SK-N-SH (cell line): ENCODE results near the gene SPRR1A. TPM values are rescaled to one million over a fixed set of nuclear protein-coding genes. Genes with fewer than 3 reads are reported as not detected.

Experiments used
- CTCF ChIA-PET: fragments of 300-600, 350-600 bp; formaldehyde crosslinking; extraction: SDS; loops from one replicate; lab custom pipeline; 2021; lab: Yijun Ruan, JAX
- POLR2A ChIA-PET: fragments of 350-600 bp; sonication (Branson Sonifier 250); formaldehyde crosslinking; extraction: SDS; loops from one replicate; lab custom pipeline; 2020; ENCODE audit warnings: antibody characterized with exemption, inconsistent platforms; lab: Yijun Ruan, JAX
- DNase-seq: peaks from one replicate; pipeline ENCODE4 v3.0.0; 2012
- H2AFZ ChIP-seq: fragments of 200-600 bp; sonication (generic); 2 replicates; pipeline ENCODE4 v1.8.1; 2016; ENCODE audit warnings: antibody characterized with exemption, mild to moderate bottlenecking, low read depth
- H3F3A ChIP-seq: fragments of 200-600 bp; sonication (generic); replicated peaks from 2 replicates; pipeline ENCODE3; 2016; ENCODE audit warnings: antibody characterized with exemption, mild to moderate bottlenecking; ENCODE audit not compliant: insufficient read depth
- H3K27ac ChIP-seq, 2 experiments: fragments of 200-500 bp in 1 of 2; fragments of 200-600 bp in 1 of 2; sonication (Bioruptor generic) in 1 of 2; sonication (generic), shearing (Covaris generic) in 1 of 2; 2 replicates each; pipeline versions ENCODE4 v1.5.1 to v1.6.1; 2014 to 2016; ENCODE audit warnings: low read depth in 2 of 2, inconsistent platforms in 1 of 2, low read length in 1 of 2, mild to moderate bottlenecking in 1 of 2, mixed read lengths in 1 of 2
- H3K27me3 ChIP-seq: fragments of 200-600 bp; sonication (generic), shearing (Covaris generic); 2 replicates; pipeline ENCODE4 v1.6.1; 2016; ENCODE audit warnings: mixed run types; ENCODE audit not compliant: insufficient read depth
- H3K36me3 ChIP-seq, 2 experiments: fragments of 200-500 bp in 1 of 2; fragments of 200-600 bp in 1 of 2; sonication (Bioruptor generic) in 1 of 2; sonication (generic) in 1 of 2; replicated peaks in 1 of 2; 2 replicates each; pipeline versions ENCODE3 to v1.5.1; 2014 to 2016; ENCODE audit warnings: low read length in 1 of 2, mild to moderate bottlenecking in 1 of 2; ENCODE audit not compliant: insufficient read depth in 2 of 2, control insufficient read depth in 1 of 2
- H3K4me1 ChIP-seq, 2 experiments: fragments of 200-500 bp in 1 of 2; fragments of 200-600 bp in 1 of 2; sonication (Bioruptor generic) in 1 of 2; sonication (generic), shearing (Covaris generic) in 1 of 2; 2 replicates each; pipeline versions ENCODE4 v1.5.1 to v1.6.1; 2014 to 2016; ENCODE audit warnings: low read depth in 1 of 2, low read length in 1 of 2, mixed run types in 1 of 2; ENCODE audit not compliant: insufficient read depth in 2 of 2, control insufficient read depth in 1 of 2
- H3K4me2 ChIP-seq: fragments of 200-600 bp; sonication (generic), shearing (Covaris generic); 2 replicates; pipeline ENCODE4 v1.6.1; 2017; ENCODE audit warnings: mixed run types
- H3K4me3 ChIP-seq, 2 experiments: fragments of 200-500 bp in 1 of 2; fragments of 200-600 bp in 1 of 2; sonication (Bioruptor generic) in 1 of 2; sonication (generic), shearing (Covaris generic) in 1 of 2; 2 replicates each; pipeline versions ENCODE4 v1.5.1 to v1.8.1; 2014 to 2016; ENCODE audit warnings: low read depth in 2 of 2, inconsistent platforms in 1 of 2, low read length in 1 of 2, mild to moderate bottlenecking in 1 of 2, mixed read lengths in 1 of 2, moderate library complexity in 1 of 2
- H3K79me2 ChIP-seq: fragments of 200-600 bp; sonication (generic); 2 replicates; pipeline ENCODE4 v1.8.1; 2017; ENCODE audit warnings: mild to moderate bottlenecking; ENCODE audit not compliant: insufficient read depth
- H3K9ac ChIP-seq: fragments of 200-600 bp; sonication (generic); 2 replicates; pipeline ENCODE4 v1.6.1; 2017; ENCODE audit warnings: mixed run types
- H3K9me2 ChIP-seq: fragments of 200-600 bp; sonication (generic); 2 replicates; pipeline ENCODE4 v1.6.1; 2017; ENCODE audit warnings: mixed run types
- H3K9me3 ChIP-seq: fragments of 200-600 bp; sonication (generic); 2 replicates; pipeline ENCODE4 v1.6.1; 2017; ENCODE audit warnings: mixed run types, mild to moderate bottlenecking, moderate library complexity
- H4K20me1 ChIP-seq: fragments of 200-600 bp; sonication (generic); 2 replicates; pipeline ENCODE4 v1.6.1; 2017; ENCODE audit warnings: mild to moderate bottlenecking, mixed run types; ENCODE audit not compliant: insufficient read depth
- CHD2 ChIP-seq: fragments of 150-350 bp; IDR thresholded peaks from 2 replicates; pipeline ENCODE4 v1.6.1; 2018; ENCODE audit warnings: low read length; ENCODE audit not compliant: partially characterized antibody
- FOXJ3 ChIP-seq: sonication (generic); formaldehyde crosslinking; IDR thresholded peaks from 2 replicates; pipeline ENCODE4 v1.5.1; 2020; ENCODE audit warnings: mild to moderate bottlenecking, missing genetic modification reagents
- GABPA ChIP-seq: IDR thresholded peaks from 2 replicates; pipeline ENCODE4 v1.4.0; 2012; ENCODE audit warnings: low read depth, mild to moderate bottlenecking
- IRF3 ChIP-seq: fragments of 150-350 bp; IDR thresholded peaks from 2 replicates; pipeline ENCODE4 v1.6.1; 2016; ENCODE audit warnings: mild to moderate bottlenecking, low read depth, low read length
- MAX ChIP-seq: IDR thresholded peaks from 2 replicates; pipeline ENCODE4 v1.4.0; 2012; ENCODE audit warnings: low read depth
- NFIC ChIP-seq: IDR thresholded peaks from 2 replicates; pipeline ENCODE4 v1.4.0; 2012; ENCODE audit warnings: borderline replicate concordance
- NRF1 ChIP-seq: IDR thresholded peaks from 2 replicates; pipeline ENCODE4 v1.6.1; 2012; ENCODE audit warnings: low read depth, mild to moderate bottlenecking, low read length
- PBX3 ChIP-seq: IDR thresholded peaks from 2 replicates; pipeline ENCODE4; 2012
- POLR2AphosphoS5 ChIP-seq: IDR thresholded peaks from 2 replicates; pipeline ENCODE4 v1.6.1; 2012; ENCODE audit warnings: low read depth, low read length
- RCOR1 ChIP-seq: fragments of 150-350 bp; IDR thresholded peaks from 2 replicates; pipeline ENCODE4 v1.6.1; 2017; ENCODE audit warnings: antibody characterized with exemption, low read length
- REST ChIP-seq: IDR thresholded peaks from 2 replicates; pipeline ENCODE4 v1.6.1; 2012; ENCODE audit warnings: mild to moderate bottlenecking, low read depth, low read length, moderate library complexity
- RFX5 ChIP-seq: IDR thresholded peaks from 2 replicates; pipeline ENCODE4 v1.6.1; 2012; ENCODE audit warnings: mild to moderate bottlenecking, improper control_type of control experiment, low read length
- SIN3A ChIP-seq: IDR thresholded peaks from 2 replicates; pipeline ENCODE4 v1.6.1; 2012; ENCODE audit warnings: low read depth, mild to moderate bottlenecking, low read length, moderate library complexity, borderline replicate concordance
- TAF1 ChIP-seq: IDR thresholded peaks from 2 replicates; pipeline ENCODE4 v1.6.1; 2012; ENCODE audit warnings: low read depth, mild to moderate bottlenecking, low read length, moderate library complexity, borderline replicate concordance
- TCF12 ChIP-seq: IDR thresholded peaks from 2 replicates; pipeline ENCODE4 v1.4.0; 2012
- TEAD4 ChIP-seq: IDR thresholded peaks from 2 replicates; pipeline ENCODE4 v1.4.0; 2012; ENCODE audit warnings: mild to moderate bottlenecking, borderline replicate concordance; ENCODE audit not compliant: insufficient read depth
- USF1 ChIP-seq: IDR thresholded peaks from 2 replicates; pipeline ENCODE4 v1.4.0; 2012; ENCODE audit warnings: low read depth, borderline replicate concordance
- YY1 ChIP-seq: IDR thresholded peaks from 2 replicates; pipeline ENCODE4 v1.4.0; 2012; ENCODE audit warnings: low read depth, mild to moderate bottlenecking
- ZBTB33 ChIP-seq: IDR thresholded peaks from 2 replicates; pipeline ENCODE4 v1.4.0; 2012; ENCODE audit warnings: low read depth, borderline replicate concordance
- WGBS: methylation state at CpG from one replicate; pipeline ENCODE4 v1.1.6; 2017; ENCODE audit warnings: low lambda C conversion rate; 5-methylcytosine and 5-hydroxymethylcytosine counted together
- polyA plus RNA-seq, 3 experiments: library from polyadenylated mRNA; depleted of rRNA; stranded (reverse); fragments of >200 nt; gene quantifications; 2 replicates each; pipeline ENCODE4 v1.2.3, GENCODE V29; 2012

The SPRR1A gene
- polyA plus RNA-seq, 1 of the 3 experiments (the other 2 are of a cell fraction) = not detected

- no peak overlapping the region for H2AFZ ChIP-seq
- H3K79me2 ChIP-seq = no peaks in the 10 kb centered on the region
- H3F3A ChIP-seq = no peaks in the 10 kb centered on the region
- no peaks in the 10 kb centered on the region for H4K20me1 ChIP-seq
- 0% methylated on average over 1 of the region's 1 CpG for WGBS
- H3K4me2 ChIP-seq = no peak overlapping the region
- no peaks in the 10 kb centered on the region for H3K9me2 ChIP-seq
- no peaks in the 10 kb centered on the region for H3K27me3 ChIP-seq
- no peak overlapping the region for H3K4me3 ChIP-seq
- TF ChIP-seq RCOR1 = no peak
- TF ChIP-seq SIN3A = no peak
- TF ChIP-seq MAX = no peak
- TF ChIP-seq NRF1 = no peak
- TF ChIP-seq ZBTB33 = no peak
- no peak for TF ChIP-seq NFIC
- no peak for TF ChIP-seq FOXJ3 (CRISPR knock-in tag)
- TF ChIP-seq CHD2 = no peak
- no peak for TF ChIP-seq TAF1
- no peak for TF ChIP-seq REST
- TF ChIP-seq IRF3 = no peak
- TF ChIP-seq RFX5 = no peak
- TF ChIP-seq TEAD4 = no peak
- TF ChIP-seq PBX3 = no peak
- TF ChIP-seq YY1 = no peak
- no peak for TF ChIP-seq POLR2AphosphoS5
- no peak for TF ChIP-seq GABPA
- TF ChIP-seq USF1 = no peak
- no peak for TF ChIP-seq TCF12
- no peak overlapping the region for H3K27ac ChIP-seq
- H3K4me1 ChIP-seq = no peaks in the 10 kb centered on the region
- H3K9me3 ChIP-seq = no peaks in the 10 kb centered on the region
- H3K9ac ChIP-seq = no peak overlapping the region
- H3K36me3 ChIP-seq = no peaks in the 10 kb centered on the region
- ChIA-PET CTCF (no interaction called here), POLR2A (no interaction called here)
- DNase-seq = no peak
Observed at GRCh38 chr1:153028766-153029165, 44.9 kb downstream of the SPRR1A start.
